ENCODE results near the gene GLTP. TPM values are rescaled to one million over a fixed set of nuclear protein-coding genes. Genes with fewer than 3 reads are reported as not detected.

Gene GLTP
- total and polyA plus RNA-seq, 2 donors (not counting 1 experiment from before 2014, with no cell fraction given) = 51.2 to 67.9 TPM

DNA sequence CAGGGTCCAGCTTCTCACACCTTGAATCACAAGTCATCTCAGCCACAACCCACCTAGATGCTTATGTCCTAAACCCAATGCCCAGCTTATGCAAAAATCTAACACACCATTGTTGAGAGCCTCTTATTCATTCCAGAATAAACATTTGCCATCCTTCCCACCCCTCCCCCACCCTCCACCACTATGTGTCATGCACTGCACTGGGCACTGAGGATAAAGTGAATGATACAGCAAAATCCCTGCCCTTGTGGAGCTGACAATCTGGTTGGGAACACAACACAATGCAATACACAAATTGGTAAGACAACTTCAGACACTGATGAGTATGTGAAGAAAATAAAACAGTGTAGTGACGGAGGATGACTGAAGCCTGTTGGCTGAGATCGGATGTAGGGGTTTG lies 1.4 kb upstream of the GLTP start:
- no peaks in the 10 kb centered on the region for H4K20me1 ChIP-seq (ENCODE audit: control insufficient read depth, extremely low read depth, insufficient read depth, low read length)
- no peaks in the 10 kb centered on the region for H3K36me3 ChIP-seq (ENCODE audit: control insufficient read depth, insufficient read depth, low read length)
- H3K4me3 ChIP-seq (replicated peaks in 1 of 4; ENCODE audit: control extremely low read depth in 1 of 4, insufficient read depth in 1 of 4, low read depth in 3 of 4, low read length in 4 of 4) = no peak overlapping the region
- H3K4me1 ChIP-seq (ENCODE audit: control insufficient read depth, extremely low read depth, insufficient read depth, low read length) = peaks cover 7% of the 10 kb centered on the region
- H3K79me2 ChIP-seq (ENCODE audit: control insufficient read depth, insufficient read depth, low read length) = peaks cover 29% of the 10 kb centered on the region
- TF ChIP-seq EZH2 (IDR thresholded peaks at IDR 0.05; ENCODE audit: low read length, missing control alignments) = no peak
- TF ChIP-seq, protein P1, sequence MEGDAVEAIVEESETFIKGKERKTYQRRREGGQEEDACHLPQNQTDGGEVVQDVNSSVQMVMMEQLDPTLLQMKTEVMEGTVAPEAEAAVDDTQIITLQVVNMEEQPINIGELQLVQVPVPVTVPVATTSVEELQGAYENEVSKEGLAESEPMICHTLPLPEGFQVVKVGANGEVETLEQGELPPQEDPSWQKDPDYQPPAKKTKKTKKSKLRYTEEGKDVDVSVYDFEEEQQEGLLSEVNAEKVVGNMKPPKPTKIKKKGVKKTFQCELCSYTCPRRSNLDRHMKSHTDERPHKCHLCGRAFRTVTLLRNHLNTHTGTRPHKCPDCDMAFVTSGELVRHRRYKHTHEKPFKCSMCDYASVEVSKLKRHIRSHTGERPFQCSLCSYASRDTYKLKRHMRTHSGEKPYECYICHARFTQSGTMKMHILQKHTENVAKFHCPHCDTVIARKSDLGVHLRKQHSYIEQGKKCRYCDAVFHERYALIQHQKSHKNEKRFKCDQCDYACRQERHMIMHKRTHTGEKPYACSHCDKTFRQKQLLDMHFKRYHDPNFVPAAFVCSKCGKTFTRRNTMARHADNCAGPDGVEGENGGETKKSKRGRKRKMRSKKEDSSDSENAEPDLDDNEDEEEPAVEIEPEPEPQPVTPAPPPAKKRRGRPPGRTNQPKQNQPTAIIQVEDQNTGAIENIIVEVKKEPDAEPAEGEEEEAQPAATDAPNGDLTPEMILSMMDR (conservative IDR thresholded peaks at IDR 0.05 in 1 of 2, IDR thresholded peaks at IDR 0.05 in 1 of 2; ENCODE audit: low read depth in 1 of 2, low read length in 2 of 2) = no peak
- no peak for DNase-seq (ENCODE audit: low read depth in 2 of 2)
- no peak overlapping the region for H3K4me2 ChIP-seq (ENCODE audit: extremely low read depth, insufficient read depth, low read length)
- no peak overlapping the region for H2AFZ ChIP-seq (ENCODE audit: low read length)
- no peak overlapping the region for H3K9ac ChIP-seq (ENCODE audit: insufficient read depth, low read length)
- H3K27ac ChIP-seq (ENCODE audit: insufficient read depth, low read length) = no peak overlapping the region
- no peaks in the 10 kb centered on the region for H3K9me3 ChIP-seq (ENCODE audit: control insufficient read depth, insufficient read depth, low read depth, low read length)
- no peaks in the 10 kb centered on the region for H3K27me3 ChIP-seq (ENCODE audit: control insufficient read depth, insufficient read depth, low read length)

DNA sequence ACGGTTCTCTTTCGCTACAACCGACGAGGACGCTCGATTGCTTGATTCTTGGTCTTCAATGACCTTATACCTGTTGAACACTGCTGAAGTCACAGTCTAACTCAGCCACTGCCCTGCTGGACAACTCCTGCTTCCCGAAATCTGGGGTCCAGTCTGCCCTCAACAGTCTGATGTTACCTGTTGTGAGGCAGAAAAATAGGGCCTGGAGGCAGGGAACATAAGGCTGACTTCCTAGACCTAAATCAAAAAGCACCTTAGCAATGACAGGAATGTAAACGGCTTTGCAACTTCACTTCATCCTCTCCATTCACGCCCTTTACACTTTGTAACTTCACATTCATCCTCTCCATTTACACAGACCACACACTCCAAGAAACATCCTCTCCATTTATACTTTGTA lies 597 bp upstream of the GLTP start:
- H3K9ac ChIP-seq (ENCODE audit: insufficient read depth, low read length) = peak overlapping the region; percentile 23
- H3K4me1 ChIP-seq (ENCODE audit: control insufficient read depth, extremely low read depth, insufficient read depth, low read length) = peaks cover 7% of the 10 kb centered on the region
- peak overlapping the region; percentile 44 to 68 (median 58) for H3K4me3 ChIP-seq (replicated peaks in 1 of 4; ENCODE audit: control extremely low read depth in 1 of 4, insufficient read depth in 1 of 4, low read depth in 3 of 4, low read length in 4 of 4)
- DNase-seq (ENCODE audit: low read depth in 2 of 2) = no peak
- no peaks in the 10 kb centered on the region for H3K27me3 ChIP-seq (ENCODE audit: control insufficient read depth, insufficient read depth, low read length)
- H3K27ac ChIP-seq (ENCODE audit: insufficient read depth, low read length) = no peak overlapping the region
- H3K36me3 ChIP-seq (ENCODE audit: control insufficient read depth, insufficient read depth, low read length) = no peaks in the 10 kb centered on the region
- H2AFZ ChIP-seq (ENCODE audit: low read length) = peak overlapping the region; percentile 56
- H3K79me2 ChIP-seq (ENCODE audit: control insufficient read depth, insufficient read depth, low read length) = peaks cover 33% of the 10 kb centered on the region
- peak overlapping the region; percentile 13 for H3K4me2 ChIP-seq (ENCODE audit: extremely low read depth, insufficient read depth, low read length)
- no peaks in the 10 kb centered on the region for H3K9me3 ChIP-seq (ENCODE audit: control insufficient read depth, insufficient read depth, low read depth, low read length)
- no peaks in the 10 kb centered on the region for H4K20me1 ChIP-seq (ENCODE audit: control insufficient read depth, extremely low read depth, insufficient read depth, low read length)
- TF ChIP-seq EZH2 (IDR thresholded peaks at IDR 0.05; ENCODE audit: low read length, missing control alignments) = no peak
- TF ChIP-seq, protein P1 (conservative IDR thresholded peaks at IDR 0.05 in 1 of 2, IDR thresholded peaks at IDR 0.05 in 1 of 2; ENCODE audit: low read depth in 1 of 2, low read length in 2 of 2) = no peak

DNA sequence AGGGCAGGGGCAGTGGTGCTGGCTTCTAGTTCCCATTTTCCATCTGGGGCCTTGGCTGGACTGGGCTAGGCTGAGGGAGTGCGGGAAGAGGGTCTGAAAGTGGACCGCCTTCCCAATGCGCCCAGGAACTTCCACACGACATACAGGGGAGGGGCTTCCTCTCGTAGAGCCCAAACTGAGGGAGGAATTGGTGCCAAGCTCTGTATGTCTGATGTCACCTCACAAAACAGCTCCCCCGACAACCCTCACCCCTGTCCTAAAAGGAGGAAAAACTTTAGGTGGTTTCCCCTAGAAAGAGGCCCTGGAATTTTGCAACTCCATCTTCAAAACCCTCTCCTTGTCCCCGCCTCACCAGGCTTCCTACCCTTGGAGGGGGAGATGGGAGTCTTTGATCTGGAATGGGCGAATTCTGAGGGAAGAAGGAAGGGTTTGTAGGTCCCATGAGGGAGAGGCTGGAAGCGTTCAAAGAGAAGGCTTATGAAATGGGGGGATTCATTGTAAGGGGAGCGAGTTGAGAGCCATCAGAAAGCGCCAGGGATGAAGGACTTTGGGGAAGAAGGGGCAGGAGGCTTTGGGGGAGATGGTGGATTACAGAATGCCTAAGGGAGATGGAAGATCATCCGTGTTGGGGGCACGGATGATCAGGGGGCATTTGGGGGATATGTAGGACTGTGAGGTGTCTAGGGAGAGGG lies 844 bp downstream of the GLTP start:
- DNase-seq (ENCODE audit: low read depth in 2 of 2) = no peak
- Histone ChIP-seq H3K36me3 (ENCODE audit: control insufficient read depth, insufficient read depth, low read length) (no peaks in the 10 kb centered on the region), H3K79me2 (ENCODE audit: control insufficient read depth, insufficient read depth, low read length) (peaks cover 36% of the 10 kb centered on the region)

More for the DNA sequence above, 844 bp downstream of the GLTP start:
- Histone ChIP-seq H3K4me1 (ENCODE audit: control insufficient read depth, extremely low read depth, insufficient read depth, low read length) (peaks cover 7% of the 10 kb centered on the region), H2AFZ (ENCODE audit: low read length) (peak overlapping the region; percentile 77), H3K9ac (ENCODE audit: insufficient read depth, low read length) (peak overlapping the region; percentile 73), H3K4me2 (ENCODE audit: extremely low read depth, insufficient read depth, low read length) (peak overlapping the region; percentile 94), H3K27me3 (ENCODE audit: control insufficient read depth, insufficient read depth, low read length) (no peaks in the 10 kb centered on the region), H3K27ac (ENCODE audit: insufficient read depth, low read length) (peak overlapping the region; percentile 80), H3K9me3 (ENCODE audit: control insufficient read depth, insufficient read depth, low read depth, low read length) (no peaks in the 10 kb centered on the region), H4K20me1 (ENCODE audit: control insufficient read depth, extremely low read depth, insufficient read depth, low read length) (no peaks in the 10 kb centered on the region), H3K4me3 (replicated peaks in 1 of 4; ENCODE audit: control extremely low read depth in 1 of 4, insufficient read depth in 1 of 4, low read depth in 3 of 4, low read length in 4 of 4) (peak overlapping the region; percentile 82 to 96 (median 89))
- TF ChIP-seq, protein P1 (conservative IDR thresholded peaks at IDR 0.05 in 1 of 2, IDR thresholded peaks at IDR 0.05 in 1 of 2; ENCODE audit: low read depth in 1 of 2, low read length in 2 of 2) = no peak
- TF ChIP-seq EZH2 (IDR thresholded peaks at IDR 0.05; ENCODE audit: low read length, missing control alignments) = no peak
